ENCODE data around the gene DNAJC7. TPM values are rescaled to one million over a fixed set of nuclear protein-coding genes. Genes with fewer than 3 reads are reported as not detected.
A peak's percentile ranks its signal among the peaks of the same experiment; 100 is the strongest.

The DNAJC7 gene
- total RNA-seq, 1 donor from 2014 or later, result 47.7 TPM

DNA sequence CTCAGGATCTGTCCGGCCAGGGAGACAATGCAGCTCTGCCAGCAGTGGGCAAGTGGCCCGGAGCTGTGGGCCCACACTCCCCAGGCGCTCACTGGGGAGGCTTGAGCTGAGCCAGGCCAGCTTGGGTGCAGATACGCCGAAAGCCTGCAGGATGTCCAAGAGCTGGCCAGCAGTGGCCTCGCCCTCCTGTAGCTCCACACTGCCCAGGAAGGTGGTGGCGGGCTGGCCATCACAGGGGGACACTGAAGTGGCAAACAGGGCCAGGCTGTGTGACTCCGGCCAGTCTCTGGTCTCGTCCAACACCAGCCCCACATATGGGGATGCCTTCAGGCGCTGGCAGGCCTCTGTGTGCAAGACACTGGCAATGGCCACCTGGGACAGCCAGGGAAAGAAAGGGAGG, 23.6 kb upstream of the DNAJC7 start:
- Histone ChIP-seq H3K4me3 (ENCODE audit: low read depth, low read length) (no peak overlapping the region), H3K27me3 (ENCODE audit: control insufficient read depth, insufficient read depth, low read length) (no peaks in the 10 kb centered on the region), H3K36me3 (ENCODE audit: control insufficient read depth, insufficient read depth, low read length) (no peaks in the 10 kb centered on the region)
- TF ChIP-seq CTCF (IDR thresholded peaks at IDR 0.05; ENCODE audit: insufficient read depth, low read length, severe bottlenecking), result no peak
- DNase-seq (ENCODE audit: low read depth) (no peak), FAIRE-seq (no peak)

DNA sequence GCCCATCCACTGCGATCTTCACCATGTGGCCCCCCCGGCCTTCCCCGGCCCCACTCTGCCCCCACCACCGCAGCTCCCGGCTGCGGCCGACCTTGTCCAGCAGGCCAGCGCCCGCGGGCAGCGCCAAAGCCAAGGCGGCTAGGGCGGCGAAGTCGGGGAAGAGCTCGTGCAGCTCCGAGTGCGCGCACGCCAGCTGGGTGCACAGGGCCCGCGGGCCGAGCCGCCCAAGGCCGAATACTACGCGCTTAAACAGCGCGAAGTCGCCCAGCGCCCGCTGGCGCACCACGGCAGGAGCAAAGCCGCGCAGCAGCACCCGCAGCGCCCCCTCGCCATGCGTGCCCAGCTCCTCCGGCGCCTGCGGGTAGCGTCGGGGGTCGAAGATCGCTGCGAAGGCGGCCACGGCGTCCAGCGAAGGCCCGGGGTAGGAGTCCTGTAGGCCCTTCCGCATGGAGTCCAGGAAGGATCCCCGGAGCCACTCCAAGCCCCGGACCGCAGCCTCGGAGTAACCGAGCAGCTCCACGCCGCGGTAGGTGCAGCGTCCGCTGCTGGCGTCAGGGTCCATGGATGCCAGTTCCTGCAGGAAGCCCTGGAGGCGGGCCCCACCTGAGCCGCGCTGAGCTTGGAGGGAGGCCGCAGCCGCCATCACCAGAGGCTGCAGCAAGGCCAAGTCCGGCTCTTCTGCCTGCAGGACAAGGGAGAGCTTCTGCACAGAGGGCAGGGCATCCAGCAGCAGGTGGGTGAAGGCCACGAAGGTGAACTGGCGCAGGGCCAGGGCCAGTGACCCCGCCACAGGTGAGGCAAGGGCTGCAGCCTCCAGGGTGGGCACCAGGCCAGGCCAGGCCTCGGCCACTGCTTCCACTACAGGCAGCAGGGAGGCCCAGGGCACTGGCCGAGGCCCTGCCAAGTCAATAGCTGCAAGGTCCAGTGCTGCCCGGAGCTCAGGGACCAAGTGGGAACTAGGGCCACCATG, 22.8 kb upstream of the DNAJC7 start:
- DNase-seq (ENCODE audit: low read depth) (no peak), FAIRE-seq (no peak)
- Histone ChIP-seq H3K4me3 (ENCODE audit: low read depth, low read length) (no peak overlapping the region), H3K27me3 (ENCODE audit: control insufficient read depth, insufficient read depth, low read length) (no peaks in the 10 kb centered on the region), H3K36me3 (ENCODE audit: control insufficient read depth, insufficient read depth, low read length) (no peaks in the 10 kb centered on the region)
- no peak for TF ChIP-seq CTCF (IDR thresholded peaks at IDR 0.05; ENCODE audit: insufficient read depth, low read length, severe bottlenecking)

DNA sequence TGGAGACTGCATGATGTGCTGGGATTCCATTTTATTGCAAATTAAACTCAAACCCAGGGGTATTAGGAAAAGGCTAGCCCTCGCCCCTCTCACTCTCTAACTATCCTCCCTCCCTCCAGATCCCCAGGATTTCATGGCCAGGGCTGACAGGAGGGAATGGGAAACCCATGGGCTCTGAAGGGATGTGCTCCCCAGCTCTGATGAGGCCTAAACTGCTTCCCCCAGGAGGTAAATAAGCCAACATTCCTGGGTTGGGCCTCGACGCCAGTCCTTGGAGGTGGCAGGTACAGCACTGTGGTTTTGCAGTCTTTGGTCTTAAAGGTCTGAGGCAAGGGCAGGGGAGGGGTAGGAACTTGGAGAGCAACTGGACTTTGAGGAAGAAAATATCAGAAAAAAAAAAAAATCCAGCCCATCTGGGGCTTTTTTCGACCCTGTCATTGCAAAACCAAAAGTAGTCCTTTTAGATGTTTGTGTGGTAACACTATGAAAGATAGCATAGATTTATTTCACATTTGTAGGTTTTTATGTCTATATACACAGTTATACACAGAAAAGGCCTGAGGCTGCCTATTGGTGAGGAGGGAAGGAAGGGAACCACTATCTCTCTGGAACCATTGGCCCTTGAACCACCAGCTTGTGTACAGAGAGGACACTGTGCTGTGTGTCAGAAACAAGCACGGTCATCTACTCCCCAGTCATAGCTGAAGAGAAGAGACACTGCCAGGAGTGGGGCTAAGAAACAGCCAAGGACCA, 21.2 kb upstream of the DNAJC7 start:
- FAIRE-seq, result peak; percentile 72
- DNase-seq (ENCODE audit: low read depth), result no peak
- H3K36me3 ChIP-seq (ENCODE audit: control insufficient read depth, insufficient read depth, low read length), result no peaks in the 10 kb centered on the region
- H3K4me3 ChIP-seq (ENCODE audit: low read depth, low read length), result no peak overlapping the region
- no peak for TF ChIP-seq CTCF (IDR thresholded peaks at IDR 0.05; ENCODE audit: insufficient read depth, low read length, severe bottlenecking)
- no peaks in the 10 kb centered on the region for H3K27me3 ChIP-seq (ENCODE audit: control insufficient read depth, insufficient read depth, low read length)

DNA sequence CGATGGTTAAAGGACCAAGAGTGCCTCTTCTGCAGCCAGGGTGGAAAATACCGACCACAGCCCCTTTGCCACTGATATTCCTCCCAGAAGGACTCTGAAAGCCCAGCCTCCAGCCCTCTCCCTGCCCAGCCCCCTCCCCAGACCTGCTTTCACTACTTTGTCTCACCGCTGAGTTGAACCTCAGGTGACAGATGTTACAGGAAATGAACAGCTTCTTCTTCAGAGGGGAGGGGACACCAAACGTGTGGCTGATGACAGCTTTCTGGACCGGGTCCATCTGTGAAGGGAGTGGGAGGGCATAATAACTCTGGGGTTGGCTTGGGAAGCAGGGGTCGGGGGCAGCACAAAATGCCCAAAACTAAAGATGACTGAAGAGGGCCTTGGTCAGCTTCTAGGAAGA, 16.8 kb upstream of the DNAJC7 start:
- H3K27me3 ChIP-seq (ENCODE audit: control insufficient read depth, insufficient read depth, low read length), result no peaks in the 10 kb centered on the region
- DNase-seq (ENCODE audit: low read depth) (no peak), FAIRE-seq (no peak)
- H3K36me3 ChIP-seq (ENCODE audit: control insufficient read depth, insufficient read depth, low read length), result no peaks in the 10 kb centered on the region
- no peak for TF ChIP-seq CTCF (IDR thresholded peaks at IDR 0.05; ENCODE audit: insufficient read depth, low read length, severe bottlenecking)
- no peak overlapping the region for H3K4me3 ChIP-seq (ENCODE audit: low read depth, low read length)

GRCh38 chr17:42031584-42031983, 14.3 kb upstream of the DNAJC7 start:
- no peak for DNase-seq (ENCODE audit: low read depth)
- Histone ChIP-seq H3K36me3 (ENCODE audit: control insufficient read depth, insufficient read depth, low read length) (no peaks in the 10 kb centered on the region), H3K27me3 (ENCODE audit: control insufficient read depth, insufficient read depth, low read length) (no peaks in the 10 kb centered on the region), H3K4me3 (ENCODE audit: low read depth, low read length) (no peak overlapping the region)
- no peak for FAIRE-seq
- TF ChIP-seq CTCF (IDR thresholded peaks at IDR 0.05; ENCODE audit: insufficient read depth, low read length, severe bottlenecking), result no peak

Data from bronchial epithelial cell (primary cell).